ENCODE data around the gene SPTA1.

The SPTA1 gene

GRCh38 chr1:158681606-158682005, 4.9 kb downstream of the SPTA1 start:
- DNase-seq: no peak

- DNase-seq: no peak
These were observed 7.2 kb downstream of the SPTA1 start for GRCh38 chr1:158679289-158679688.

- DNase-seq: no peak
These were observed 10.8 kb downstream of the SPTA1 start for GRCh38 chr1:158675563-158676323.

DNA sequence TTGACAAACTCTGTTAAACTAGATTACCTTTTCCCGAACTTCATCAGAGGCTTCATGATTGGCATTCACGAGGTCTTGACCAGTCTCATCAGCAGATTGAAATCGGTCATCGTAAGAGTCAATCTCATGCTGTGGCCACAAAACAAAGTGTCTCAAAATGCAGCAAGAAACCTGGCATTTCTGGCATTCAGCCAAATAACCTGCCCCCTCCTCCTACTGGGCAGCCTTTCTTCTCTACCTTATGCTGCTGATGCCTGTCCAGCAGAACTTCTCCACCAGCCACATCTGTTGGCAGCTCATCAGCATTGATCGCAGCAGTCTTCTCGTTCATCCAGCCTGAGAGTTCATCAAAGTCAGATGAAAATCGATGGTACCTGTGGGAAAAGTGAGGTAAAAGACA, 12.2 kb downstream of the SPTA1 start:
- no peak for DNase-seq

DNA sequence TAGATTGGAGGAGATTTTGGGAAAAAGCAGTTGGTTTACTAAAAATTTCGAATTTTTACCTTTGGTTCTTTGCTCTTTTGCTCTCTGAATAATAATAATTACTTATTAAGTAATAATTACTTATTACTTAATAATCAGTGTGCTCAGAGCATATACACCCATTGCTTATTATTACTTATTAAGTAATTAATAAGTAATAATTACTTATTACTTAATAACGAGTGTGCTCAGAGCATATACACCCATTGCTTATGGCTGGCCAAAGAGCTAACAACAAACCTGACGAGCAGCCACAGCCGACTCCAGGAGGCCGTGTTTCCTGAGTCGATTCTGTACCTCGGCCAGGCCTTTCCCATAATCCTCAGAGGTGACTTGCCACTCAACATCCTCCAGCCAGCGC, 20.5 kb downstream of the SPTA1 start:
- no peak for DNase-seq

GRCh38 chr1:158654571-158654970, 31.9 kb downstream of the SPTA1 start:
- DNase-seq: peak; percentile 16

DNA sequence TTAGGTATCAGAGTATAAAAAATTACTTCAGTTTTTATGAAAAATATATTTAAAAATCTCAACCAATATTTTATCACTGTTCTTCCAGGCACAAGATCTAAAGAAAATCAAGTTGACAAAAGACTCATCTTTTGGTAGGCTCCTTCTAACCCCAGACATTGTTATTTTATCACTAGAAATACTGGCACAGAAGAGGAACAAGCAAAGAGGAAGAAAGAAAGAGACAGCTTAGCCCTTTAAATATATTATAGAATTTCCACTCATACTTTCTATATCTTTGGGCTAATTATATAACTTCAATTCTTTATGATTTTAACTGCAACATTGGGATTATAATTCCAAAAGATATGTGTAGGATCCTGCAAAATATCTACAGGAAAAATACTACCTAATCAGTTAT, 32.4 kb downstream of the SPTA1 start:
- DNase-seq: no peak

- DNase-seq: no peak
These were observed 33.7 kb downstream of the SPTA1 start for GRCh38 chr1:158652721-158653334.

DNA sequence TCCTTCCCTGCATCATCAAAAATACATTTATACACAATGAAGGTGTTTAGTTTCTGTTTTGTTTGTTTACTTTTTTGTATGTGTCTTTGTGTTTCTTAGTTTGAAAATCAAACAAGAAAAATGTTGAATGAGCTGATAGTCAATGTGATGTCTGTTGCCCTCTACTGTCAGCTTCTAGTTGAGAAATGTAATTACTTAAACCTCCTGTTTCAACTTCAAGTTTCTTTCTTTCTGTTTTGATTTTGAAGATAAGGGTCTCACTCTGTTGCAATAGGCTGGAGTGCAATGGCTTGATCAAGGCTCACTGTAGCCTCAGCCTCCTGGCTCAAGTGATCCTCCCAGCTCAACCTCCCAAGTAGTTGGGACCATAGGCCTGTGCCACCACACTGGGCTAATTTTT, 37.5 kb downstream of the SPTA1 start:
- DNase-seq: no peak

- no peak for DNase-seq
These were observed 40.0 kb downstream of the SPTA1 start for GRCh38 chr1:158646465-158646864.

- no peak for DNase-seq
These were observed 42.1 kb downstream of the SPTA1 start for GRCh38 chr1:158644449-158644848.

DNA sequence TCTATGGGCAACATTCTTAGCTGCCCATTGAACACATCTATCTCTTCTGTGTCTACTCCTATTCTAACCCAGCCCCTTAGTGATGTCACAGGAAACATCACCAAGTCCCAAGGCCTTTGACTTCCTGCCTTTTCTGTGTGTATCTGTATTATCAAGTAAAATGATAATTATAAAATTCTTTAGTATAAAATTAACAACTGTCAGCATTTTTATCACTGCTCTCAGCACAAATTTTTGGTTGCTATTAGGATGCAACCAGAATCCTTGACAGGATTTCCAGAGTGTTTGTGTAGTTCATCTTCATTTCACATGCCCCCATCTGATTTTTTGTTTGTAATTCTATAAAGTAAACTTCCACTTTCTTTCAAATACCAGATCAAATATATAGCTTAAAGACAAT, 47.6 kb downstream of the SPTA1 start:
- no peak for DNase-seq

GRCh38 chr1:158638146-158638545, 48.4 kb downstream of the SPTA1 start:
- DNase-seq: no peak

GRCh38 chr1:158613764-158614163, 72.8 kb downstream of the SPTA1 start:
- no peak for DNase-seq

- no peak for DNase-seq
These were observed 74.6 kb downstream of the SPTA1 start for GRCh38 chr1:158611916-158612315.

GRCh38 chr1:158607296-158607695, 79.2 kb downstream of the SPTA1 start:
- no peak for DNase-seq

GRCh38 chr1:158604968-158605367, 81.5 kb downstream of the SPTA1 start, which contains the start of gene OR10Z1:
OR10Z1 (plus strand) TSS chr1:158605268; CDS start chr1:158606439, 1,171 bp downstream.
- no peak for DNase-seq

DNA sequence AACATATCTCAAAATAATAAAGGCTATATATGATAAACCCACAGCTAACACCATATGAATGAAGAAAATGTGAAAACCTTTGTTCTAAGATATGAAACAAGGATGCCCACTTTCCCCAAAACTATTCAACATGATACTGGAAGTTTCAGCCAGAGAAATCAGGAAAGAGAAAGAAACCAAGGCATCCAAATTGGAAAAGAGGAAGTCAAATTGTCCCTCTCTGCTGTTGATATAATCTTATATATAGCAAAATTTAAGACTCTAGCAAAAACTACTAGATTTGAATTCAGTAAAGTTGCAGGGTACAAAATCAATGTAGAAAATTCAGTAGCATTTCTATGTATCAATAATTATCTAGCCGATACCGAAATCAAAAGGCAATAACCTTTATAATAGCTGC, 85.8 kb downstream of the SPTA1 start:
- no peak for DNase-seq

DNA sequence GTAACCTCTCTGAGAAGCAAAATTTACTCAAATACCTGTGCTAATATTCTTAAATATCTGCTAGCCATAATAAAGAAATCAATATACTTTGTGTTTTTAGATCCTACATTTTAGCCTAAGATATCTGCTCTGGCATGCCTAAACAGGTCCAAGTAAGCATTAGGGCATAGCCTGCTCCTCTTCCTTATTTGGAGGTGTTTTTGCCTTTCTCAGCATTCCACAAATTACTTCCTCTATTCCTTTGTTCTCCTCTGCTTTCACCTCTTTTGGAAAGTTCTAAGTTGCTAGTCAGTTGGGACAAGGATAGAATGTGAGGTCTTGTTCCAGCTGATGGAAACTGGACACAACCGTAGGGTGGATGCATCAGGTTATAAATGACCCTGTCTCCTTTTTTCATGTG, 99.6 kb downstream of the SPTA1 start:
- no peak for DNase-seq

- DNase-seq: no peak
These were observed 102.6 kb downstream of the SPTA1 start for GRCh38 chr1:158583962-158584361.

- no peak for DNase-seq
These were observed 106.8 kb downstream of the SPTA1 start, which contains the start of gene OR10X1 for GRCh38 chr1:158579733-158580132. OR10X1 (minus strand) TSS chr1:158579899; CDS start chr1:158579899, 0 bp downstream.

DNA sequence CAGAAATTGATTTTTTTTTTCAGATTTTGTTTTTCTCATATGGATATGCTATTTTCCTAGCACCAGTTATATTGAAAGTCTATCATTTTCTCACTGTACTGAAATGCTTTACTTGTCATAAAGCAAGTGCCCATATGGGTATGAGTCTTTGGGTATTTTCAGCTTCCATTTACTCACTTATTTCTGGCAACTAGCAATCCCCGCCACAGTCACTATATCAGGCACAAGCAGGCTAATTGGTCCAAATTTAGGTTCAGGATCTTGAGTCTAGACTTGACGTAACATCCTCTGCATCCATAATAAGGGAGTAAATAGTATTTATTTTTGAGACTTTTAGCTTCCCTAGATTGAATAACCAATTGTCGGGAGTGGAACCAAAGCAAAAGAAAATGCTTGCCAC, 109.0 kb downstream of the SPTA1 start:
- no peak for DNase-seq

GRCh38 chr1:158572226-158572625, 114.3 kb downstream of the SPTA1 start:
- no peak for DNase-seq

DNA sequence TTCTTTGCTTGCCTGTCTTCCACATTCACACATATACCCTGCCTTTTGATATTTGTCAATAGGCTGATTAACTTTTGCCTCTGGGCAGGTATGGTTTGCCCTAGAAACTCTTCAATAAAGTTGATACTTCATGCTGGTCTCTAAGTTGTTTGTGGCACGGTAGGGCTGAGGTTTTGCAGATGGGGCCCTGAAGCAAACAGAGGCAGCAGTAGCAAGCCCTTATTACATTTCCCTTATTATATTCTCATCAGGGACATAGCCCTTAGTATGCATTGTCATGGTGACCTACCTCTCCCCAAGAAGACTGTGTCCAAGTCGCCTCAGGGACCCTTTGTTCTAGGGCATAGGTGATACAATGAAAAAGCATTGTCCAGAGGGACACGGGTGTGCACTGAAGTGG, 116.0 kb downstream of the SPTA1 start, which contains the start of gene OR6P1:
OR6P1 (minus strand) TSS at position 101 of the 400 bp plus-strand sequence. CDS start 6,976 bp downstream, outside the sequence.
- no peak for DNase-seq

All from NCI-H2029 (cell line).